Measurements from ENCODE around the gene BCAN.
"Not testable (repeated sequence)": the region's sequence is repeated elsewhere in the genome, so short reads cannot be mapped to it uniquely, and the experiment has no call there.

The BCAN gene

DNA sequence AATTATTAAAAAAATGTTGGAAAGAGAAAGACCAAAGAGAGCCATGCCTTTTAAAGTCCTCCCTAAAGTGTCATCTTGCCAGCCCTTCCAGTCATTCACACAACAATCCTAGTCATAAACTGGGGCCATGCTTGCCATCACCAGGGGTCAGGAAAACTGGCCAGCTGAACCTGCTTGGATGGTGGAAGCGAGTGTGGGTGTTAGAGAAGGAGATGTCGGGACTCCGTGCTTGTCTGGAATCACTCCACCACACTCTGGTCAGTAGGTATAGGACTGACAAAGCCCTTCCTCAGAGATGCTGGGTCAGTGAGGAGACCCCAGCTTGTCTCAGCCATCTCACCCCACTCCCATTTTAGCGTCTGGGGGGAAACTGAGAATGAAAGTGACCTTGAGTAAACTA is 26.0 kb upstream of the BCAN start:
- in situ Hi-C loops (cut with MboI; ENCODE audit: low sequenced_read_pairs), result no loop called here

DNA sequence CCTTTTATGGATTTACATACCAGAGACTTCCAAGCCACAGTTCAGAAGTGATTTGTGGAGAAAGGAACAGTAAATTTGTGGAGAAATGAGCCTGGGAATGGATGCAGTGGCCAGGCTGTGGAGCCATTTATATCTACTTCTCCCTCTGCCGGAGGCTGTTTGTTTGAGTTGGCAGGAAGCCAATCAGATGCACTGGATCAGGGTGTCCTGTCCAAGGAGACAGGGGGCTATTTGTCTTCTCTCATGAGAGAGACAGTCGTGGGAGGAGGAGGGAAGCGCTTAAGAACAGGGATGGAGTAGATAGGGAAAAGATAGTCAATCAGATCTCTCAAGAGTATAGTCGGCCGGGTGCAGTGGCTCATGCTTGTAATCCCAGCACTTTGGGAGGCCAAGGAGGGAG is 25.5 kb upstream of the BCAN start:
- in situ Hi-C loops (cut with MboI; ENCODE audit: low sequenced_read_pairs), result no loop called here

DNA sequence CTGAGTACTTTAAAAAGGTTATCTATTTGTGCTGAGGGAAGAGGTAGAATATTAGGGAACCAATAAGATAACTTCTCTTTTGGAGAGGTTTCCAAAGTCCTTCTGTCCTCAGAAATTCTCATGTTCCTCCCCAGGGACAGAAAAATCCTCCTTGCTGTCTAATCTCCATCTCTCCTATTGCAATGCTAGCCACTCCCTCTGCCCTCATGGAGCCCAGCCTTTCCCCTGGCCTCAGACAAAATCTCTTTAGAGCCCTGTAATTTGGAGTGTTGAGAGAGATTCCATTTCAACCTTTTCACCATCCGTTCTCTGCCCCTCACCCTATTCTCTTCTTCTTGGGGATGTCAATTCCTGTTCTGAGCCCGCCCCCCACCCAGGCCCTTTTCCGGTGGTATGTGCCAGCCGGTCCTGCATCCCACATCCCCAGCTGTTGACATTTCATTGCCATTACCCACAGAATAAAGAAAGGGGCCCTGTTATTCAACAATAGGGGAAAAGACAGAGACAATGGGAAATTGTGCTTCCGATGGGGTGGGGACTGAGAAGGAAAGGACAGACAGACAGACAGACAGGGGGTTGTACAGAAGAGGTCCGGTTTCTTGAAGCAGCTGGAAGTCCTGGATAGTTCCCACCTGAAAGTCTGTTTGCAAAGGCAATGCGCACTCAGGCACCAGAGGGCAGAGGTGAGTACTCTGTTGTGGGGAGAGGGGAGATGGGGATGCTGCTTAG is 22.9 kb upstream of the BCAN start, which contains the start of gene HAPLN2:
HAPLN2 (plus strand) TSS at position 563 of the 729 bp plus-strand sequence. CDS start 4,076 bp downstream, outside the sequence.
- in situ Hi-C loops (cut with MboI; ENCODE audit: low sequenced_read_pairs), result no loop called here

DNA sequence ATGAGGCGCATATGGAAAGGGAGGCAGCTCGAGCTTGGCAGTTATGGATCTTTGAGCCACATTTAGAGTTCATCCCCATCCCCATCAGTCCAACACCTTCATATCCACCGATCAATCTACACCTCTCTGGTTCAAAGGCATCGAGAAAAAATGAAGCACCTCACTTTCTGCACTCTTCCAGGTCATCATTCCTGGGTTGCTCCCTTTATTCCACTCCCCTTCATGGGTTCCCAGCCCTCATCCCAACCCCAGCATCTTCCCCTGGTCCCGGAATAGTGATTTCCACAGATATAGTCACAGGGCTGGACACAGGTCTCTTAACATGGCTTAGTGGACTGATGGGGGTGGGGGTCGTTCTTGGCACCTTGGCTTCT is 22.3 kb upstream of the BCAN start:
- in situ Hi-C loops (cut with MboI; ENCODE audit: low sequenced_read_pairs), result no loop called here

DNA sequence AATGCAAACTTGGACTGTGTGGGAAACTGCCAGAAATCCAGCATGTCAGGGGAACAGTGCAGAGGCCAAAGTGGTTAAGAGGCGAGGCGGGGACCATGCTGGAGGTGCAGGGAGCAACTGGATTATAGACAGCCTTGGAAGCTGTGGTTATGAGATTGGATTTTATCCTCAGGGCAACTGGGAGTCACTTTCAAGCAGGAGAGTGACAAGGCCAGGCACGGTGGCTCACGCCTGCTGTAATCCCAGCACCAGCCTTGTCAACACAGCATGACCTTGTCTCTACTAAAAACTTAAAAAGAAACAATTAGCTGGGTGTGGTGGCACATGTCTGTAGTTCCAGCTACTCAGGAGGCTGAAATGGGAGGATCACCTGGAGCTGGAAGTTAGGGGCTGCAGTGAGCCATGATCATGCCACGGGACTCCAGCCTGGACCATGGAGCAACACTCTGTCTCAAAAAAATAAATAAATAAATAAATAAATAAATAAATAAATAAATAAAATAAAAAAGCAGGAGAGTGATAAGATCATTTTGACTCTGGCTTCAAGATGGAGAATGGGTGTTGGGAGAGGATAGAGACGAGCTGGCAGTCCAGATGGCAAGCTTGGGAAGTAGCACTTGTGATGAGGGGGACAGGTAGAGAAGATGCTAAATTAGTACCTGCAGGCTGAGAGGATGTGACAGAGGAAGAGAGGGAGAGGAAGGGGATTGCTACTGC is 19.2 kb upstream of the BCAN start:
- in situ Hi-C loops (cut with MboI; ENCODE audit: low sequenced_read_pairs), result no loop called here

DNA sequence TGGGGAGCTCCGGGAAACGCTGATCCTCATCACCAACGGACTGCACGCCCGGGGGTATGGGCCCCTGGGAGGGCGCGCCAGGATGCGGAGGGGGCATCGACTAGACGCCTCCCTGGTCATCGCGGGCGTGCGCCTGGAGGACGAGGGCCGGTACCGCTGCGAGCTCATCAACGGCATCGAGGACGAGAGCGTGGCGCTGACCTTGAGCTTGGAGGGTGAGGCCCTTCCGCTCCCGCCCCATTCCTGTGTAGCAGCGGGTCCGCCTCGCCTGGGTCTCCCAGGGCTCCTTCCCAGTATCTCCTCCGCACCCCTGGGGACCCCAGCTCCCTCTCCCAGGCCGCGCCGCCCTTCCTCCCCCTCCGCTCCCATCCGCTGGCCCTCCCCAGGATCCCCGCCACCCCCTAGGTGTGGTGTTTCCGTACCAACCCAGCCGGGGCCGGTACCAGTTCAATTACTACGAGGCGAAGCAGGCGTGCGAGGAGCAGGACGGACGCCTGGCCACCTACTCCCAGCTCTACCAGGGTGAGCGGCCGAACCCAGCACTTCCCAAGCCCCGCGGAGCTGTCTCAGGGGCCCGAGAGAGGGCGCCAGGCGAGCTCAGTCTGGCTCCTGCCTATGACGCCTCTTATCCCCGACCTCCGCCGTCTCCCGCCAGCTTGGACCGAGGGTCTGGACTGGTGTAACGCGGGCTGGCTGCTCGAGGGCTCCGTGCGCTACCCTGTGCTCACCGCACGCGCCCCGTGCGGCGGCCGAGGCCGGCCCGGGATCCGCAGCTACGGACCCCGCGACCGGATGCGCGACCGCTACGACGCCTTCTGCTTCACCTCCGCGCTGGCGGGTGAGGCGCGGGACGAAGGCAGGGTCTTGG is 17.7 kb upstream of the BCAN start:
- in situ Hi-C loops (cut with MboI; ENCODE audit: low sequenced_read_pairs), result no loop called here

DNA sequence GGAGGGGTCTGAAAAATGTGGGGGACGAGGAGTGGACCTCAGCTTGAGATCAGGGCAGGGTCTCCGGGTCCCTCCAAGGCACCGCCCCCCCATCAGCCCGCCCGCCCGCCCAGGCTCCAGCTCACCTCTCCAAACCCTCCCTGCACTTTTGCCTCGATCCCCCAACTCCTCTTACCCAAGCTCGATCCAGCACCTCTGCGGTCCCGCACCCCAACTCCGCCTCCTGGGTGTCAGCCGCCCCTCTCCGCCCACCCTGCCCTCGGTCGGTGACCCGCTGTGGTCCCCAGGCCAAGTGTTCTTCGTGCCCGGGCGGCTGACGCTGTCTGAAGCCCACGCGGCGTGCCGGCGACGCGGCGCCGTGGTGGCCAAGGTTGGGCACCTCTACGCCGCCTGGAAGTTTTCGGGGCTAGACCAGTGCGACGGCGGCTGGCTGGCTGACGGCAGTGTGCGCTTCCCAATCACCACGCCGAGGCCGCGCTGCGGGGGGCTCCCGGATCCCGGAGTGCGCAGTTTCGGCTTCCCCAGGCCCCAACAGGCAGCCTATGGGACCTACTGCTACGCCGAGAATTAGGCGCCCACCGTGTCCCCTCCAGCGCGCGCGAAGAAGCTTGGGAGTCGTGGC is 17.0 kb upstream of the BCAN start:
- in situ Hi-C loops (cut with MboI; ENCODE audit: low sequenced_read_pairs), result no loop called here

DNA sequence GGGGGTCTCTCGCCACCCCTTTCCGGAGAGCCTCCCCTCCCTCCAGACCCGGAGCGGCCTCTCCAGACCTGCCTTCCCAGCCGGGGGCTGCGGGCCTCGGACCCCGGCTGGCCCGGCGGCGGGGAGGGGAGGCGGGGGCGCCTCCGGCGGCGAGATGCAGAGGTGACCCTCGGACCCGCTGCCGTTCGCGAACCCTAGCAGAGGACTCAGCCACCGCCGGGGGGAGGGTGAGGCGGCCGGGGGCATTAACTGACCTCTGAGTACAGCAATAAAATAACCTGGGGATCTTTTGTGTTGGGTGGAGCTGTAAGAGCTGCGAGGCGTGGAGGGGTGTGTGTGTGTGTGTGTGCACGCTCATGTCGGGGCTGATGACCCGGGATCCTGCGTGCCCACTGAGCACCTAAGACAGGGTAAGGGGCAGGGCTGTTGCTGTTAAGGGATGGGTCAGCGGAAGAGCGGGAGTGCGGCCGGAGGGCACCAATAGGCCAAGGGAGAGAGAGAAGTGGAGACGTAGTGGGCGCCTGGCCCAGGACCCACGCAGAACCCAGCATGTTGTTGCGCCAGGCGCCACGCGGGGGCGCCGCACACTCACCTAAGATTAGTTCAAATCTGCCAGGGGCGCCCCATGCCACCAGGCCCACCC is 16.4 kb upstream of the BCAN start:
- in situ Hi-C loops (cut with MboI; ENCODE audit: low sequenced_read_pairs), result no loop called here

DNA sequence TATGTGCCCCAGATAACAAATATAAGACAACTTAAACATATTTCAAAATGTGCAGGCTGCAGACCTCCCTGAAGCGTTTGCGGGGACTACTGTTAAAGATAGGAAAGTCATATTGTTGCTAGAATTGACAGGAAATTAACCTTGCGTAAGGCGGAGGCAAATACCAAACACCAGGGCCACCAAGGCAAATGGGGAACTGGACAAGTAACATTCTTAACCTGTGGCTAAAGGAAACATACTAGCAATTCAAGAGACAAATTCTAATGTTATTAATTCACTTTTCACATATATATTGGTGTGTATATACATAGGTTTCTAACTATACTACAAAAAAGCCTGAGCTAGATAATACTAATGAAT is 15.9 kb upstream of the BCAN start:
- in situ Hi-C loops (cut with MboI; ENCODE audit: low sequenced_read_pairs), result no loop called here

DNA sequence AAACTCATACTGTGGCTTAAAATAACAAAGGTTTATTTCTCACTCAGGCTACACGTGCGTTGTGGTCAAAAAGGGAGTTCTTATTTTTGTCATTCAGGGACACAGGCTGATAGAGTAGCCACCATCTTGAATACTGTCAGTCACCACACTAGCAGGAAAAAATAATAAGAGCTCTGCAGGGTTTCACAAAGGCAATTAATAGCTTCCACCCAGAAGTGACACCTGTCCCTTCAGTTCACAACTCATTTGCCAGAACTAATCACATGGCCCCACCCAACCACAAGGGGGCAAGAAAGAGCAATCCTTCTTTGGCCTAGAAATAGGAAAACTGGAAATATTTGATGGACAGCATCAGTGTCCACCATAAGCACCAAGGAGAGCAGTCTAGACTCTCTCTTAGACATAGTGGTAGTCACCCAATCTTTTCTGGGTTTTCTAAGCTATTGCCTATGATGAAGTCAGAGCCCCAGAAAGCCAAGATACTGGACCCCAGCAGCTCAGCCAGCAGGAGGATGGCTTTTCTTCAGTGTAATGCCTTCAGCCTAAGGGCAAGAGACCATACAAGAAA is 14.5 kb upstream of the BCAN start:
- in situ Hi-C loops (cut with MboI; ENCODE audit: low sequenced_read_pairs), result no loop called here

DNA sequence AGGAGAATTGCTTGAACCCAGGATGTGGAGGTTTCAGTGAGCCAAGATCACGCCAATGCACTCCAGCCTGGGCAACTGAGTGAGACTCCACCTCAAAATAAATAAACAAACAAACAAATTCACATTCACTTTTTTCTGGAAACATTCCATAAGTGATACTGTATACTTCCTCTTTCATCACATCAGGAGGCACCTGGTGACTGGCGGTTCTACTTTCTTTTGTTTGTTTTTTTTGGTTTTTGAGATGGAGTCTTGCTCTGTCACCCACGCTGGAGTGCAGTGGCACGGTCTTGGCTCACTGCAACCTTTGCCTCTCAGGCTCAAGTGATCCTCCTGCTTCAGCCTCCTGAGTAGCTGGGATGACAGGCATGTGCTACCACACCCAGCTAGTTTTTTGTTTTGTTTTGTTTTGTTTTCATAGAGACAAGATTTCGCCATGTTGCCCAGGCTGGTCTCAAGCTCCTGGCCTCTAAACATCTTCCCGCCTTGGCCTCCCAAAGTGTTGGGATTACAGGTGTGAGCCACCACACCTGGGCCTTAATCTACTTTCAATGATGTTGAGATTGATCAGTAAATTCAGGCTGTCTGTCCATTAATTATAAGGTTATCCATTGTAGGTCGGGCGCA is 12.0 kb upstream of the BCAN start:
- in situ Hi-C loops (cut with MboI; ENCODE audit: low sequenced_read_pairs), result no loop called here

DNA sequence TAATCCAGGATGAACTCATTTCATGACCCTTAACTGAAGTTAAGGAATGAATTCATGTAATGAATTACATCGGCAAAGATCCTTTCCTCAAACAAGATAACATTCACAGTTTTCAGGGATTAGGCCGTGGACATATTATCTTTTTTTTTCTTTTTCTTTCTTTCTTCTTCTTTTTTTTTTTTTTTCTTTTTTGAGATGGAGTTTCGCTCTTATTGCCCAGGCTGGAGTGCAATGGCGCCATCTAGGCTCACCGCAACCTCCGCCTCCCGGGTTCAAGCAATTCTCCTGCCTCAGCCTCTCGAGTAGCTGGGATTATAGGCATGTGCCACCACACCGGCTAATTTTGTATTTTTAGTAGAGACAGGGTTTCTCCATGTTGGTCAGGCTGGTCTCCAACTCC is 10.8 kb upstream of the BCAN start:
- in situ Hi-C loops (cut with MboI; ENCODE audit: low sequenced_read_pairs), result not testable (repeated sequence)

DNA sequence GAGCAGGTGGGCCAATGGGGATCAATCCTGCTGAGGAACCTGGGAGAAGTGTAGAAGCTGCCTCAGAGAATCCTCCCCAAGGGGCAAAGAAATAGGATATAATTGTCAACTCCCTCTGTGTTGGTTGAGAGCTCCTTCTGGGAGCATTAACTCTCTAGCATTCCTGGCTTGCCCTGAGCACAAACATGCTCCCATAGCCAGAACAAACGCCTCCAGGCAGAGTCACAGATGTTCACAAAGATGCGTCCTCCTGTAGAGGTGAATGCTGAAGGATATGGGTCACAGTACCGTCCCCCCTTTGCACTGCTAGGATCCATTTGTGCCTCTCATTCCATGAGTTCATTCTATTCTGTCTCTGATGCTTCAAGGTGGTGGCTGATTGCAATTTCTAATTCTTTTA is 9.6 kb upstream of the BCAN start:
- in situ Hi-C loops (cut with MboI; ENCODE audit: low sequenced_read_pairs), result no loop called here

DNA sequence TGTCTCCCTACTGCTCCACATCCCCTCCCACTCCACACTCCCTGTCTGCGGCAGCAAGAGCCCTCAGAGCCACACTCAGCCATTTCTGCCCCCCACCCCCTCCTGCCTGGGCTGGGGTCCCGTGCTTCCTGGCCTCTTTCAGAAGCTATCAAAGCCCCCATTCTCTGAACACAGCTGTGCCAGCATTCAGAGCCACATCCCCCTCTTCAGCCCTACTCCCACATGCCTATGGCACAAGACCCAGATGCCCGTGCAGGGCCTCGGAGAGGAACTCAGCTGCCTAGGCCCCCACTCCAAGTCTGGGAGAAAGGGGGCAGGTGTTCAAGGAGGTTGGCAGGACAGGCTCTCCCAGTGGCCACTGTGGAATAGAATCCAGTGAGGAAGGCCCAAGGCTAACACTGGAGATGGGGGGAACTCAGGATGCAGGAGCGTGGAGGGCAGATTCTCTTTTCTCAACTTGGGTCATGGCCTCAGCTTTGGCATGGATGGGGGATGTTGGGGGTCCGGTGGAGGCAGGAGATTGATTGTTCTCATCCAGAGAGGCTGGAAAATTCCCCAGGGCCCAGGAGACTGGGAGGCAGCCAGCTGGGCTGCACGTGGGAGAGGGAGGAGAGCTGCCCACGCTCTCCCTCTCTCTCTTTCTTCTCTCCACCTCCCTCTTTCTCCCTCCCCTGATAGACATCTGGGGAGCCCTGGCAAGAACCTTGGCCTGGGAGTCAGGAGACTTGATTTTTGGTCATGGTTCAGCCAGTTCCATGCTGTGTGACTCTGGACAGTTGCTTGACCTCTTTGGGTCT is 3.5 kb upstream of the BCAN start:
- in situ Hi-C loops (cut with MboI; ENCODE audit: low sequenced_read_pairs), result no loop called here

DNA sequence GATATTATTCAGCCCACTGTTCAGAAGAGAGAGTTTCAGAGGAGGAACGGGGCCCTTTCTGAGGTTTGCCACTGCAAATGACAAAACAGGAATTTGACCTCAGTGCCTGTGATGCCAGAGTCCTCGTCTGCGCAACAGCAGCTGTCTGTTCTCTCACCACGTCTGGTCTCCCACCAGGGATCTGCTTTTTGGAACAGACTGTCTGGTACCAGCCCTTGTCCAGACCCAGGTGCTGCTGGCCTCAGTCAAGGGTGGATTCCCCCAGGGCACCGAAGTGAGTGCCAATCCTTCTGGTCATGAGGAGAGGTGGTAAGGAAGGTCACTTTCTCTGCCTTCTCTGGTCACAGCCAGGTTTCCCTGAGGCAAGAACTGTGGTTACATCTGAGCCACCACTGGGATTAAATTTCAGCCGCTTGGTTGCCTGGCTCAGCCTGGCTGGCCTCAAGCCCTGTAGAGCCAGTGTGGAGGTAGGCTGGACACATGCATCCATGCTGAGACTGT is 2.3 kb upstream of the BCAN start:
- in situ Hi-C loops (cut with MboI; ENCODE audit: low sequenced_read_pairs), result no loop called here

DNA sequence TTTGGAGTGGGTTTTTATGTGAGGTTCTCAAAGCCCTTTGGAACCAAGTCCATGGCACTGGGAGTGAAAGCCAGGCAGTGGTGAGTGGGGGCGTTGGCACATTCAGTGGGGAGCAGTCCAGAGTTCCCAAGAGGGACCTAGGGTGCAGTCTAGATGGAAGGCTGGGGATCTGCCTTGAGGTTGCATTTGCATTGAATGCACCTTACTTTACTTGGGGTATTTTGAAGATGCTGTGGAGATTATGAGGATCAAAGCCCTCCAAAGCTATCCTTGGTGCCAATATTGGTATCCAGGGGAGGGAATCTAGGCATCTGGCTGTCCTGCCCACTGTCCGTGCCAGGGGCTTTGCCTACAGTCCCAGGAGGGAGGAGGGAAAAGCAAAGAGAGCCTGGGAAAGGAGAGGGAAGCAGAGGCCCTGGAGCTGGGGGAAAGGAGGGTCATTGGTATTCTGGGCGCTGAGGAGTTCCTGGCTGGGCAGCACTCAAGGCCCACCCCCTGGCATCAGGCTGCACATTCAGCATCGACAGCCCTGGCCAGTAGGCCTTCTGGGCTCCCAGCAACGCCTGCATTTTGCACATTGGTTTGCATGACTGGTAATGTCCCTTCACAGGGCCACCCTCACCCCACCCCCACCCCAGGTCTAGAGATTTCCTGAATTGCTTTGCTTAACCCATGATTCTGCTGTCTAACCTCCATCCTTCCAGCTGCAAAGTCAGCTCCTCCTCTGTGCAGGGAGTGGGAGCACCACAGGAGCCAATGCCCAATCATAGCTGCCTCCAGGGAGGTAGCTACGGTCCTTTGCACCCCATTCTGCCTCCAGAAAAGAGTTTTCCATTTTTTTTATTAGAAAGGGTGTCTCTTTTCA is 843 bp upstream of the BCAN start:
- in situ Hi-C loops (cut with MboI; ENCODE audit: low sequenced_read_pairs), result no loop called here

DNA sequence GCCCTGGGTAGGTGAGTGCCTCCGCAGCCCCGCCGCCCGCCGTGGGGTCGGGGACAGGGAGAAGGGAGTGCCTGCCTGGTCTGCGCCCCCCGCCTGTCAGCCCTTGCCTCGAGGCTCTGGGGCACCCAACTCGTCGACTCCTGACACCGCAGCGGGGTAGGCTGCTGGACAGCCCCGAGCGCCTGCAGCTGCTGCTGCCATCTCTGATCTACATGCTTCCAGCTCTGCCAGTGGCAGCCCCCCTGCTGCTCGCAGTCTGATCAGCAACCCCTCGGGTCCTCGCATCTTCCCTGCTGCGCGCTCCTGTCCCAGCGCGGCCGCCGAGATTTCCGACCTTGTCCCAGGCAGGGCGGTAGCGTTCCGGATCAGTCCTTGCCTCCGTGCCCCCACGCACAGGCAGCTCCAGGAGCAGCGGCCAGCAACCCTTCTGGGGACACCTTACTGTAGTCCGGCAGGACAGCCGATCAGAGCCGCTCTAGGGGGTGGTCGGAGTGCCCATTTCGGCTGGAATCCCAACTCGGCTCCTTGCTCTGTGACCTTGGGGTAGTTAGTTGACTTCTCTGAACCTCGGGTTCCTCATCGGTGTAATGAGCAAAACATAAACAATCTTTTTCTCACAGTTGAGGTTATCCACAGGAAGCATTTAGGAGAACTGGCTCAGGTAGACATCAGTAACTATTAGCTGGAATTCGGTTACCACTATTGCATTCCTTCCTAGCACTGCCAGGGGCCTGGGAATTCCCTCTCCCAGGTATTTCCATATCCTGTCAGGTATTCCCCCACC is 540 bp downstream of the BCAN start:
- in situ Hi-C loops (cut with MboI; ENCODE audit: low sequenced_read_pairs), result no loop called here

Measured in hTERT RPE-1 (cell line).